ENCODE data around the gene GOLGA3.

GRCh38 chr12:132739600-132740312 is 88.9 kb downstream of the GOLGA3 start:
- no peak for TF ChIP-seq CTCF (IDR thresholded peaks at IDR 0.05)
- TF ChIP-seq POLR2AphosphoS5 (IDR thresholded peaks at IDR 0.05) = no peak
- TF ChIP-seq POLR2A (IDR thresholded peaks at IDR 0.05) = no peak
